ENCODE results near the gene BMPR1B. TPM values are rescaled to one million over a fixed set of nuclear protein-coding genes. Genes with fewer than 3 reads are reported as not detected.

Gene BMPR1B
- total RNA-seq, 1 experiment from 2014 or later, result 0.35 TPM

- H4K91ac ChIP-seq (ENCODE audit: insufficient read length, low read depth, low read length), result no peak overlapping the region
- no peak overlapping the region for H3T11ph ChIP-seq (ENCODE audit: low read length)
- no peaks in the 10 kb centered on the region for H3K9me3 Mint-ChIP-seq
- no peak overlapping the region for H3K4ac ChIP-seq (ENCODE audit: low read depth, low read length)
- H3K9me3 ChIP-seq (ENCODE audit: control insufficient read depth, low read depth, low read length), result no peaks in the 10 kb centered on the region
- no peak overlapping the region for H2AFZ ChIP-seq (ENCODE audit: low read length)
- no peak overlapping the region for H2AK5ac ChIP-seq (ENCODE audit: insufficient read length, low read length)
- no peak overlapping the region for H2BK15ac ChIP-seq (ENCODE audit: low read depth, low read length)
- no CpG with 5 or more reads among the region's 2 CpGs for WGBS (ENCODE audit: extremely low coverage, insufficient read length, low lambda C conversion rate)
- no peak overlapping the region for H3K23ac ChIP-seq (ENCODE audit: insufficient read length, low read depth, low read length)
- H4K8ac ChIP-seq (replicated peaks; ENCODE audit: insufficient read length, low read depth, low read length), result no peak overlapping the region
- H3K36me3 Mint-ChIP-seq (ENCODE audit: insufficient read depth in 1 of 3, low read depth in 3 of 3), result no peaks in the 10 kb centered on the region; a peak in 1 of 7 replicates
- H3K4me3 Mint-ChIP-seq, result no peak overlapping the region
- H3K23me2 ChIP-seq (ENCODE audit: insufficient read length, low read depth, low read length, poor library complexity, severe bottlenecking), result no peaks in the 10 kb centered on the region
- no peaks in the 10 kb centered on the region for H3K27me3 ChIP-seq (ENCODE audit: insufficient read depth, low read length)
- no peak overlapping the region for H3K4me2 ChIP-seq (ENCODE audit: insufficient read depth, insufficient read length, low read length)
- no peaks in the 10 kb centered on the region for H4K20me1 ChIP-seq (ENCODE audit: control insufficient read depth, insufficient read depth, insufficient read length)
- H3K79me1 ChIP-seq (ENCODE audit: insufficient read depth, low read depth, low read length, poor library complexity, severe bottlenecking), result no peaks in the 10 kb centered on the region
- no peak overlapping the region for H3K18ac ChIP-seq (ENCODE audit: insufficient read length, low read depth, low read length)
- H3K27ac Mint-ChIP-seq, result peak overlapping the region in 1 of 3 experiments; percentile 76; a peak in 1 of 7 replicates
- no peak overlapping the region for H4K5ac ChIP-seq (ENCODE audit: insufficient read length, low read depth, low read length)
- no peaks in the 10 kb centered on the region for H3K79me2 ChIP-seq (ENCODE audit: insufficient read depth, low read length)
- H3K4me1 Mint-ChIP-seq, result no peaks in the 10 kb centered on the region
- H2BK12ac ChIP-seq (ENCODE audit: insufficient read length, low read depth, low read length), result no peak overlapping the region
- no peak overlapping the region for H3K56ac ChIP-seq (ENCODE audit: insufficient read length, low read depth, low read length)
- no peak overlapping the region for H3K27ac ChIP-seq (ENCODE audit: insufficient read length, low read depth, low read length)
- no peak overlapping the region for H2BK20ac ChIP-seq (ENCODE audit: low read depth, low read length, poor library complexity, severe bottlenecking)
- H3K4me1 ChIP-seq (ENCODE audit: insufficient read depth, low read length), result no peaks in the 10 kb centered on the region
- no peaks in the 10 kb centered on the region for H3K27me3 Mint-ChIP-seq (ENCODE audit: low read depth)
- H3K9ac ChIP-seq (ENCODE audit: extremely low read depth, insufficient read length, low read length), result no peak overlapping the region
- no peak overlapping the region for H2BK120ac ChIP-seq (ENCODE audit: low read depth, low read length, poor library complexity, severe bottlenecking)
- no peak for DNase-seq
- no peak overlapping the region for H3K14ac ChIP-seq (ENCODE audit: insufficient read depth, low read length)
- no peak for TF ChIP-seq CTCF (conservative IDR thresholded peaks at IDR 0.05)
- H2BK5ac ChIP-seq (ENCODE audit: insufficient read length, low read length), result no peak overlapping the region
Measured at GRCh38 chr4:94721310-94721709, 36.4 kb upstream of the BMPR1B start.

Measured in H9 (cell line).